CD4-positive, alpha-beta T cell treated with Interleukin-15 for 4 hours (primary cell): ENCODE data around the gene SLC7A8.
"Not testable (repeated sequence)": the region's sequence is repeated elsewhere in the genome, so short reads cannot be mapped to it uniquely, and the experiment has no call there.

ENCODE experiments used
- DNase-seq: peaks from one replicate; pipeline ENCODE4 v3.0.0-alpha.2; 2020; ENCODE audit warnings: low spot score

SLC7A8 gene

DNA sequence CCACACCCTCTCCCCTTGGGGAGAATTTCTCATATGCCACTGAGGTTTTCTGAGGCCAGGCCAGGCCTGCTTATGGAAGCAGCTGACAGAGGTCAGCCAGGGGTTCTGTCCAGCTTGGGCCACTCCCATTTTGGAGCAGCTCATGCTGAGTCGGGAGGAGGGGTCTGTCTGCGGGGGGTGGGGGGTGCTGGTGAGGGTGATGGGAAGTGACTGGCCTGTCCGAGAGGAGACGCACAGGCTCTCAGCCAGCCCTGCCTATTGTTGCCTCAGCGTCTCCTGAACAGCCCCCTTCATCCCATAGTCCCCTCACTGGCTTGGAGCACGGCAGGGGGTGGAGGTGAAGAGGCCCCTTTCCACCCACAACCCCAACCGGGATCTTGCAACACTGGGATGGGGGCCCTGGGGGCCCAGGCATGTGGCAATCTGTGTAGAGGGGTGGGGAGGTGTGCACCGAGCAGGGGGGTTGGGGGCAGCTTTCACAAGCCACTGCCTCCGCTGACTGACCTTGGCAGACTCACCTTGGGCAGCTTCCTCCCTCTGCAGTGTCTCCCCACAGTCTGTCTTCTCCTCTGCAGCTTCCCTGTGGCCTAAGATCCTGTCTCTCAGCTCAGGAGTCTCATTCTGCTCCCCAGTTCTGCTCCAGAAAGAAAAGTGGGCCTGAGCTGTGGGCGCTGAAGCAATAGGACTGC is 69.9 kb downstream of the SLC7A8 start:
- DNase-seq = no peak

DNA sequence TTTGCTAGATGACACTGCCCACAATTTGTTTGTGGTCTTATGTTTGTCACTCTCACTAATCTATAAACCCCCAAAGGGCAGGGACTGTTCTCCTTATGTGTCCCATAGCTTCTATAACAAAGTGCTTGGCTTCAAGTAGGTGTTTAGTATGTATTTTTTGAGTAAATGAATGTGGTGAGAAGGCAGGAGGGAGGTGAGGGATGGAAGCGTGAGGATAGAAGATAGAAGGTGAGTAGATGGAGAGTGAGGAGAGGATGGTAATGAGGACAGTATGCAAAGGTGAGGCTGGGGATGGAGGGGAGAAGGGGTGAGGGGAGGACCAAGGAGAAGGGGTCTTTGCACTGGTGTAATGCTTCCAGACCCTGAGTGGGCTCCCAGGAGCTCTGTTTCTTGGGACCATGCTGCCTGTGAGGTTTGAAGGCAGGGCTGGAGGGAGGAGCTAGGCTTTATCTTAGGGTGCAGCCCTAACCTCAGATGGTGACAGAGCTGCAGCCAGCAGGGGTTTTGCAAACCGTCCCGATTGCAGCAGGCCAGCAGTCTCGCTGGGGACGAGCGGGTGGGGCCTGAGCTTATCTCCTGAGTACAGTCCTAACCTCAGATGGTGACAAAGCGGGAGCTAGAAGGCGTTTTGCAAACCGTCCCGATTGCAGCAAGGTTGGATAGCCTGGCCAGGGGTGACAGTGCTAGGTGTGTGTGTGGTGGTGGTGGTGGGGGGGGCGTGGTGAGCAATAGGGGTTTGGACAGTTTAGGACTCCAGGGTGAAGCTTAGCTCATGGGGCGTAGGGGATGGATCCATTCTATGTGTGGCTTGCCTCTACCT is 70.9 kb downstream of the SLC7A8 start:
- DNase-seq = no peak

DNA sequence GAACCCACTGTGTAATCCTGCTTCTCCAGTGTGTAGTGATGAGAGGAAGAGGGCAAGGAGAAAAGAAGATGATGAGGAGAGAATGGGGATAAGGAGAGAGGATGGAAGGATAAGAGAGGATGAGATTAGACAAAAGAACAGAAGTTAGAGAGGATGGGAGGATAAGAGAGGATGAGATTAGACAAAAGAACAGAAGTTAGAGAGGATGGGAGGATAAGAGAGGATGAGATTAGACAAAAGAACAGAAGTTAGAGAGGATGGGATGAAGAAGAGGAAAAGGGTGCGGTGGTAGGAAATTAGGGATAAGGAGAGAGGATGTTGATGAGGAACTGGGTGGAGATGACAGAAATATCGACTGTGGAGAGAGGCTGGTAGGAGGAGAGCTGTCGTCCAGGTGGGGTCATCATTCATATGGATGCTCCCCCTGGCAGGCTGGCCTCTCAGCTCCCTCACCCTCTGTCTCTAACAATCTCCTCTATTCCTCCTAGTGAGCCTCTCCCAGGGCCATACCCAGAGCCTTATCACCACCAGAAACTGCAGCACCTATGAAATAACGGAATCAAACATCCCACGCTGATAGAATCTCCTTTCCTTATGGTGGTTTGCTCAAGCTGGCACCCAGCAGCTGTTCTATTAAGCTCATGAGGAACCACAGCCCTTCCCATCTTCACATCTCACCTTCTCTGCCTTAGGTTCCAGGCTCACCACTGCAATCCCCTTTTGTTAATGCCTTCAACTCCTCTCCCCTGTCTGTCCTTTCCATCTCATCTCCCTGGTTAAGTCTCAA is 72.7 kb downstream of the SLC7A8 start:
- DNase-seq = no peak

DNA sequence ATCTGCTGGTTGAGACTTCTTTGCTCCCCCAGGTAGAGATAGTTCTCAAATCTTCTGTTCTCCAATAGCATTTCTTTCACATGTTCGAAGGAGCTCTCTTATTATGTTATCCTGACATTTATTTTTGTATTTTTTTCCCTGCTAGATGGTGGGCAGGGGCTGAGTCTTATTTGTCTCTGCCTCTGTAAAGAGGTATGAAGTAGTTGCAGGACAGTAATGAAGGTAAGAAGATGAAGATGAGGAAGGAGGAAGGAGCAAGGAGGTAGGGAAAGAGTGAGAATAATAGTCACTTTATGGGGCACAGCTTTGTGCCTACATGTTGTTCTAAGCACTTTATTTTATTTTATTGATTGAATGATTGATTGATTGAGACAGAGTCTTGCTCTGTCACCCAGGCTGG is 73.7 kb downstream of the SLC7A8 start:
- DNase-seq = no peak

DNA sequence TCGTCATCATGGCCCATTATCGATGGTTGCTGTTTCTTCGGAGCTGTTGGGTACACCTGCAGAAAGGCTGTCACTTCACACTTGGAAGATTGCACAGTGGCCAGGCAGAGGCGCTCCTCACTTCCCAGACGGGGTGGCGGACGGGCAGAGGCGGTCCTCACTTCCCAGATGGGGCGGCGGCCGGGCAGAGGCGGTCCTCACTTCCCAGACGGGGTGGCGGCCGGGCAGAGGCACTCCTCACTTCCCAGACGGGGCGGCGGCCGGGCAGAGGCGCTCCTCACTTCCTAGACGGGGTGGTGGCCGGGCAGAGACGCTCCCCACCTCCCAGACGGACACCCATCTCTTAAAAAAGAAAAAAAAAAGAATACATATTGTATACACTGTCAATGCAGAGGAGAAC is 75.3 kb downstream of the SLC7A8 start:
- DNase-seq = not testable (repeated sequence)

DNA sequence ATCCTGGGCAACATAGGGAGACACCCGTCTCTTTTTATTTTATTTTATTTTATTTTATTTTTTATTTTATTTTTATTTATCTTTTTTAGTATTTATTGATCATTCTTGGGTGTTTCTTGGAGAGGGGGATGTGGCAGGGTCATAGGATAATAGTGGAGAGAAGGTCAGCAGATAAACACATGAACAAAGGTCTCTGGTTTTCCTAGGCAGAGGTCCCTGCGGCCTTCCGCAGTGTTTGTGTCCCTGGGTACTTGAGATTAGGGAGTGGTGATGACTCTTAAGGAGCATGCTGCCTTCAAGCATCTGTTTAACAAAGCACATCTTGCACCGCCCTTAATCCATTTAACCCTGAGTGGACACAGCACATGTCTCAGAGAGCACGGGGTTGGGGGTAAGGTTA is 75.8 kb downstream of the SLC7A8 start:
- not testable (repeated sequence) for DNase-seq

DNA sequence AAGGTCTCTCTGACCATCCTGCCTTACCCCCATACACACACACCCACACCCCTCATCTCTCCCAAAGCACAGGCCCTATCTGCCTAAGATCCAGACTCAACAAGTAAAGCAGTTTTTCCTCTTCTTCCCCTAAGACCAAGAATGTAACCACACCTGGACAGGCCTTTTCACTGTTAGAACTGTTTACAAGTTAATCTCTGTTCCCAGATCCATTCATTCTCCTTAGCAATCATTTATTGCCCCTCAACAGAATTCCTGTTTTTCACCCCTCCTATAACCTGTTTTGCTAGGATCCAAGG is 76.8 kb downstream of the SLC7A8 start:
- no peak for DNase-seq

- DNase-seq = no peak
These were observed 78.1 kb downstream of the SLC7A8 start for GRCh38 chr14:23105348-23105824.

- no peak for DNase-seq
These were observed 78.7 kb downstream of the SLC7A8 start, which contains the start of gene CIROP for GRCh38 chr14:23104591-23105347. CIROP (minus strand) TSS chr14:23104989; CDS start chr14:23104920, 69 bp downstream.

DNA sequence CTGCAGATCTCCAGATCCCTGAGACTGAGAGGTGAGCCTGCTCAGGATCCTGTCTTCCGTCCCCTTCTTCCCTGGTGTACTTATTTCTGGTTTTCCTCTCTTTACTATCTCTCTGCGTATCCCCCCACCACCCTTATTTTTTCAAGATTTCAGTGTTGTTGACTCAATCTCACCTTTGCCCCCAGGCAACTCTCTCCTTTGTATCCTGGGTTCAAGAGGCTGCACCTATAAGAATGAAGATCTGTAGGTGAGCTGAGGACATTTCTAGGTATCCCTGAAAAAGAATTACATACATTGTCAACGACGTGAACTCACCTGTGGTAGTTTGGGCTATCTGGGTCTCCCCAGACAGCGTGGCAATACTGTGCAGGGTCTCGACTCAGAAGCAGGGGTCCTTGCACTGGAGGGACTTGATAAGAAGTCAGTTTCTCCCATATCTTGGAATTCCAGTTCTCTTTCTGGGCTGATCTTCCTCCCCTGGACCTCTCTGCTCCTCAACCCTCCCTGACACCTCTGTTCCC is 79.3 kb downstream of the SLC7A8 start:
- DNase-seq = no peak

GRCh38 chr14:23103581-23103980 is 79.9 kb downstream of the SLC7A8 start:
- no peak for DNase-seq

GRCh38 chr14:23102801-23103200 is 80.7 kb downstream of the SLC7A8 start:
- DNase-seq = no peak

GRCh38 chr14:23101986-23102625 is 81.4 kb downstream of the SLC7A8 start:
- DNase-seq = no peak

GRCh38 chr14:23101213-23101970 is 82.1 kb downstream of the SLC7A8 start:
- DNase-seq = no peak

GRCh38 chr14:23099212-23099861 is 84.1 kb downstream of the SLC7A8 start:
- no peak for DNase-seq

- no peak for DNase-seq
These were observed 85.7 kb downstream of the SLC7A8 start for GRCh38 chr14:23097786-23098185.

- peak; percentile 100 for DNase-seq
These were observed 88.0 kb downstream of the SLC7A8 start, which contains the start of gene C14orf119 for GRCh38 chr14:23095196-23096108. C14orf119 (plus strand) TSS chr14:23095505; CDS start chr14:23097659, 2,154 bp downstream.

DNA sequence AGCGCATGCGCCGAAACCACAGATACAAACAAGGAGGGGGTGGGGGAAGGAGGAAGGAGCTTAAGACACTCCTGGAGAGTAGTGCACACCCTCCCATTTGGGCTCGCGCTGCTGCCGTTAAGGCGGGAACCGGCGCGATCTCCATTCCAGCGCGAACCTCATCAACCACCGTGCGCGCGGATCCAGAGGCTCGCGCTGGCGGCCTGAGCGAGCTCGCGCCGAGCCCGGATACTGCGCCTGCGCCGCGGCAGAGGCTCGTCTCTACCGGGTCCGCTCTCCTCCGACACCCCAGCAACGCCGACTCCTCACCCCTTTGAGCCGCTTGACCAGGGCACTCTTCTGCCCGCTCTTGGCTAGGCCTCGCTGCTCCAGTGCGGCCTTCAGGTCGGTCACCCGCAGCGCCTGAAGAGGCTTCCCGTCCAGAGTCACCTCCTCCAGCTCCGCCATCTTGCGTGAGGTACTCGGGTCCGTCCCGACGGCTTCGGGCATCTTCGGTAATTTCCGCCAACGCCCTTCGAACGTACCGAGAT is 88.7 kb downstream of the SLC7A8 start, which contains the start of gene ACIN1:
ACIN1 (minus strand) TSS at position 471 of the 530 bp plus-strand sequence; CDS start at position 447, 24 bp downstream.
- DNase-seq = peak; percentile 75
